Pons (tissue), 1 donor: Measurements from ENCODE around the gene CCDC93.
A peak's percentile ranks its signal among the peaks of the same experiment; 100 is the strongest.
"Not testable (repeated sequence)": the region's sequence is repeated elsewhere in the genome, so short reads cannot be mapped to it uniquely, and the experiment has no call there.

ENCODE experiments used
- DNase-seq: peaks from one replicate; pipeline ENCODE4 v3.0.0-alpha.2; 2016; ENCODE audit warnings: low spot score

Gene CCDC93

DNA sequence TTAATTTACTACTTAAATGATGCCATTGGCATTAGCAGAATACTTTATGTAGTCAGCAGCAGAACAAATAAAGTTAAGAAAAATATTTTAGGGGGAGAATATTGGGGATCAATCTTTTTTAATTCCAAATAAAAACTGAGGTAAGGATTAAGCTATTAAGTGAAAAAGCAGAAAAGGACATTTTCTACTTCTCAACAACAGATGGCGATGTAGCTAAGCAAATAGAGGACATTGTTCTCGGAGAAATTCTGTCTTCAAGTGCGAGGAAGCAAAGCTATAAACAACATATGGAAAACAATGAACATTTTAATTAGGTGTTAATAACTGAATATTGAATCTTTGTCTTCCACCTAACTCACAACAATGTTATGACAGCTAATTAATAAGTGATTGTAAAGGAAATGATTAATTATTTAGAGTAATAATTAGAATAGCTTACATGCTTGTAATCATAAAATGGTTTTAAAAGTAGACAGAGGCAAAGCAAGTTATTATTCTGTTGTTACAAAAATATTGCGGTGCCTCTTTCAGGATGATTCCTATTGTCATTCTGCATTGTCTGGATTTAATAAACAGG lies 32.9 kb upstream of the CCDC93 start:
- DNase-seq: peak; percentile 66

GRCh38 chr2:118045286-118045685 lies 31.4 kb upstream of the CCDC93 start:
- no peak for DNase-seq

DNA sequence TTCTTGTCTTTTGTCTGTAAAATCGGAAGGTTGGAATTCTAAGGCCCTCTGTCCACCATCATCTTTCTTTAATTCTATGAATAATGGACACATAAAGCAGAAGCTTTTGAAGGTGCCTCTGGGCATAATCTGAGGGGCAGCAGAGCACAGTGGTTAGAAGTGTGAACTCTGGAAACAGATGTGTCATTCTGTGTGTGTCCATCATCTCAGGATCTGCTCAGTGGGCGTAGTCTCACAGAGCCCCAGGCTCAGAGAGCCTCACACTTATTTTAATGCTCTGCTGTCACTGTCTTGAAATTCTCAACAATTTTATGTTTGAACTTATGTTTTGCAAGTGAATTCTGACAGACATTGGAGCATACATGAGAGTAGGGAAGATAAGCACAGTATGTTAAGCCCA lies 31.0 kb upstream of the CCDC93 start:
- DNase-seq: no peak

DNA sequence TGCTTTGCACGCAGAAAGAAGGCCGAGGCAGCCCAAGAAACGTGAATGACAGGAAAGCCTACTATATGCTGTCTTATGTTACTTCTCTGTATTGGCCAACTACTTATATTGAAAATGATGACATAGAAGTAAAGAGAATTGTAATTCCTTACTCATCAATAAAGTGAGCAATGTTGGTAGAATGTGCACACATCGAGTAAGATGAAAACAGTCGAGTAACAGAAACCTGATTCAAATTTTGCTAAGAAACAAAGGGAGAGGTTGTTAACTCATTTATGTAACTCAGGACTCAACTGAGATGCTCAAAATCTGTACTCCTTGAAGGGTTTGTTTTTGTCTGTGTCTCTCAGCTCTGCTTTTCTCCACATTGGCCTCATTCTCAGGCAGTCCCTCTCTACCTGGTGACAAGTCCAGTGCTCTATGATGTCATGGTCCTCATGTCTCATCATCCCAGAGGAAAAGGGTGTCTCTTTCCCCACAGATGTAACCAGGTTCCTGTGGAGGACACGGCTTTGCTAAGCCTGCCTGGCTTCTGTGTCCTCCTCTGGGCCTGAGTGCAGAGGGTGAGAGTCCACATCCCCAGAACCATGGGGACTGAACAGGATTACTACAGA lies 30.3 kb upstream of the CCDC93 start:
- DNase-seq: no peak

DNA sequence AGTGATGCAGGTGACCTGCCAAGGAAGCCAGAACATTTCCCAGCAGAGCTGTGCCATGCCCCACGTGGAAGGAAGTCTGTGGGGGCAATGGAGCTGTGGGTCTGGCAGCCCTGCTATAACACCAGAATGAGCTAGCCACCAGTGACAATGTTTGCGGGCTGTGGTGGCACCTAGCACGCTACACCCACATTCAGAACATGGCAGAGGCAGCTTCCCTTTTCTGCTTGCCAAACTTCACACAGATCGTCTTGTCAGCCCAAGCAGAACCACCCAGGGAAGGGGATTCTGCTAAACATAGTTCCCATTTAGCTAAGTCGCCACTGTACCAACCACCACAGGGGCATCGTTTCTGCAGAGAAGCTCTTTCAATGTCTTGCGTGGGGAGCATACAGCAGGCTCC lies 27.0 kb upstream of the CCDC93 start:
- DNase-seq: no peak

DNA sequence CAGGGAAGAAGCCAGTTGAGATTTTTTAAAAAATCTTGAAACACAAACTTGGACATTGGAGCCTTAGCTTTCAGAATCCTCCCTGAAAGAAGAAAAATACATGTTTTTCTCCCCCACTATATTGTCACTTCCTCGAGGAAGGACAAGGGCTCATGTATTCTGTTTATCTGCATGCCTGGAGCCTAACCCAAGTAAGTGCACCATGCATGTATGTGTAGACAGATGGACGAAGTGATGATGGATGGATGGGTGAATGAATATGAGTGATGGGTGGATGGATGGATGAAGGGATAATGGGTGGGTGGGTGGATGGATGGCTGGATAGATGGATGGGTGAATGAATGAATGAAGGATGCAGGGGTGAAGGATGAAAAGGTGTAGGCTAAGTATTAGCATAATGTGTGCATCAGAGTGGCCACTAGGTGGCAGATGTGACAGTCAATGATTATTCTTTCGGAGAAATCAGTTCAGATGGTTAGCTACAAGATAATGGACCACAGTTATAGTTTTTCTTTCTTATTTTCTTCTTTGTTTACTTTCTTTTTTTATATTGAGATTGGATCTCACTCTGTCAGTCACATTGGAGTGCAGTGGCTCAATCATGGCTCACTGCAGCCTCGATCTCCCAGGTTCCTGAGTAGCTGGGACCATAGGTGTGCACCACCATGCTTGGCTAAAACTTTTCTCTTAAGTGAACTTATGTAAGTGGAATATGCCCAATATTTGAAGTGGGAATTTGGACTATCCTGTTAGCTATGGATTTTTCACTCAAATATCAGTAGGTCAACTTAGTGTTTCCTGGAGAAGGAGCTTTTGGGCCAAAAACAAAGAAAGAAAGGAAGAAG lies 18.5 kb upstream of the CCDC93 start:
- DNase-seq: peak; percentile 53

GRCh38 chr2:118031566-118031965 lies 17.7 kb upstream of the CCDC93 start:
- no peak for DNase-seq

DNA sequence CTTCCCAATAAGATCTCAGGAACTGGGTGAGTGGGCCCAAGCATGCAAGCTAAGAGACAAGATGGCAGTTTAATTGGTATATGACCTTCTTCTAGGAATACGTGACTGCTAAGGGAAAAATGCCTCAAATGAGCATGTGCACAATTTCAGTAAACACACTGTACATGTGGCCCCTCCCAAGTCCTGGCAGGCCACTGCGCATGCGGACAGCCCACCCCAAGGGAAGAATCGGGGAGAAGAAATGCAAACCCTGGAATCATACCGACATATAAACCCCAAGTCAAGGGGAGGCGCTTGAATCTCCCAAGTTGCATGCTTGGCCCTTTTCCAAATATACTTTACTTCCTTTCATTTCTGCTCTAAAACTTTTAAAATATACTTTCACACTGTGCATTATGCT lies 15.2 kb upstream of the CCDC93 start:
- DNase-seq: no peak

- no peak for DNase-seq
Measured at GRCh38 chr2:118021356-118021755, 7.5 kb upstream of the CCDC93 start.

GRCh38 chr2:118019821-118020220 lies 6.0 kb upstream of the CCDC93 start:
- no peak for DNase-seq

DNA sequence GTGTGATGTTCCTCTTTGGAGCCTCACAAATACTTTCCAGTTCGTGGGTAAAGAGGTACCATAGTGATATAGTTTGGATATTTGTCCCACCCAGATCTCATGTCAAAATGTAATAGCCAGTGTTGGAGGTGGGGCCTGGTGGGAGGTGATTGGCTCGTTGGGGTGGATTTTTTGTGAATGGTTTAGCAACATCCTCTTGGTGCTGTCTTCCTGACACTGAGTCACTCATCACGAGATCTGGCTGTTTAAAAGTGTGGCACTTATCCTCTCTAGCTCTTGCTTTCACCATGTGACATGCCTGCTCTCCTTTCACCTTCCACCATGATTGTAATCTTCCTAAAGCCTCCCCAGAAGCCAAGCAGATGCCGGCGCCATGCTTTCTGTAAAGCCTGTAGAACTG lies 3.0 kb upstream of the CCDC93 start:
- DNase-seq: no peak

- not testable (repeated sequence) for DNase-seq
Measured at GRCh38 chr2:118015761-118016160, 1.9 kb upstream of the CCDC93 start.

- DNase-seq: no peak
Measured at GRCh38 chr2:118014492-118014824, 588 bp upstream of the CCDC93 start.

DNA sequence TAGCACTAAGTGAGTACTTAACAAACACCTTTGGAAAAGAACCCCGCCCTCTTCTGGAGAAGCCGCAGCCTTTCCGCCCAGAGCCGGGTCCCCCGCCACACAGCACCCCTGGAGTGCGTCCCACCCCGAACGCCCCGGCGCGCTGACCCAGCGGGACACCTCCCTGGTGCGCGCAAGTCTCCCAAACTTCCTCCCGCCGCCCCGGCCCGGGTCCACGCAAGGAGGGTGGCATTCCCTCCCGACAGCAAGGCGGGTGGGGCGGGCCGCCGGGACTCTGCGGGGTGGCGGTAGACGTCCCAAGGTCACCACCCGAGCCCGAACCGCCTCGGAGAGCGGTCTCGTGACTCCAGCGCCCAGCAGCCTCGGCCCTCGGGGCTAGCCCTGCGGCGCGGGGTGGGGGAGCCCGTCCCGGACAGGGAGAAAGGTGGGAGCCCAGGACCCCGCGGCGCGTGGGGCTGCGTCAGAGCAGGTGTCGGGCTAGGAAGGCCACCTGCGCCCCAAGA lies 598 bp downstream of the CCDC93 start:
- DNase-seq: peak; percentile 14

- DNase-seq: peak; percentile 24
Measured at GRCh38 chr2:118012778-118013177, 1.1 kb downstream of the CCDC93 start.

DNA sequence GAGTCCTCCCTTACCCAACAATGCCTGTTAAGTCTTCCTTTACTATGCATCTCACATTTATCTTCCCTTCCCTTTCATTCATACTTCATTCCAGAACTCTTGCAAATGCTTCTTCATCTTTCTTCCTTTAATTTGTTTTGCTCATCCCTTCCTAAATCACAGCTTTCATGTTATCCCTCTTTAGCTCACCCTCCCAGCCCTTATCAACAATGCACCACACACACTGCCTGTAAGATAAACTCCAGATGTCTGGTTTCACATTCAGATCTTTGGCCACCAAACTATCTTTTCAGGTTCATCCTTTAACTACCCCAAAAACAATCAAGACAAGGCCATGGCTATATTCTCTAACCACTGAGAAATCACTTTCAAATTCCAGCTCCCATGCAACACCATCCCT lies 3.4 kb downstream of the CCDC93 start:
- no peak for DNase-seq

DNA sequence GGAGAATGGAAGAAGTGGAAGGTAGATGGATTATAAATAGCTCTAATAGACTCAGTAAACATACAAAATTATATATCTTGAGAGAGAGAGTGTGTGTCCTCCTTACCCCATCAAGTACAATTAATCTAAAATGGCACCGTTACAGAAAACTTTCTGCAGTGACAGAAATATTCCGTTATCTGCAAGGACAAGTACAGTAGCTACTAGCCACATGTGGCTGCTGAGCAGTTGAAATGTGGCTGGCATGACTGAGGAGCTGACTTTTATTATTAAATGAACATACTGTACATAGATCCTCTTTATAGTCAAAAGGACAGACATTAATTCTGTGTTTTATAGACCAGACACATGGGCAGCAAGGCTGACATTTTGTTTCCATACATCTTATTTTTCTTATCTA lies 7.0 kb downstream of the CCDC93 start:
- DNase-seq: no peak

GRCh38 chr2:118006326-118006725 lies 7.5 kb downstream of the CCDC93 start:
- DNase-seq: no peak

- DNase-seq: peak; percentile 93
Measured at GRCh38 chr2:118003396-118003824, 10.5 kb downstream of the CCDC93 start.

- no peak for DNase-seq
Measured at GRCh38 chr2:118000041-118000440, 13.8 kb downstream of the CCDC93 start.

GRCh38 chr2:117997872-117998454 lies 15.9 kb downstream of the CCDC93 start:
- no peak for DNase-seq

DNA sequence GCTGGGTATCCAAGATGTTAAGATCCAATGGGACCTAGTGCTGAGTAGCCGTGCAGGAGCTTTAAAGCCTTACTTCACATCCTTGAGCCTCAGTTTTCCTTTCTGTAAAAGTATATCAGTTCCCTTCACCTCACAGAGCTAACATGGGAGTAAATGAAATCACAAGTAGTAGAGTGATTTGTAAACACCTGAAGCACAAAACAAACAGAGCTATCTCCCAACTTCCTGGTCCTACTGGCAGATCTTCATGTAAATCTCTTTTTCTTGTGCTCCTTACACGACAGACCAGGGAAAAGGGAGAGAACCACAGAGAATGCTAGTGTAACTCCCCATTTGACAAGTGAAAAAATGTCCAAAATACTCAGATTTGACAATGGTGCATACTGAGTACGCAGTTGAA lies 17.3 kb downstream of the CCDC93 start:
- DNase-seq: no peak

- no peak for DNase-seq
Measured at GRCh38 chr2:117994729-117995128, 19.1 kb downstream of the CCDC93 start.
